IgD-negative memory B cell (primary cell): ENCODE results near the gene CCDC91. TPM values are rescaled to one million over a fixed set of nuclear protein-coding genes. Genes with fewer than 3 reads are reported as not detected.

Source experiments
- H3K27ac Mint-ChIP-seq, 3 donors: one replicate each; pipeline ENCODE4 v1.8.0; 2020 to 2022; ENCODE audit warnings: mild to moderate bottlenecking in 3 of 3, mixed read lengths in 3 of 3, moderate library complexity in 1 of 3
- H3K27me3 Mint-ChIP-seq: one replicate; pipeline ENCODE4 v1.8.0; 2021; ENCODE audit warnings: mixed read lengths
- H3K36me3 Mint-ChIP-seq: one replicate; pipeline ENCODE4 v1.8.0; 2020; ENCODE audit warnings: mild to moderate bottlenecking, mixed read lengths
- H3K4me1 Mint-ChIP-seq, 3 donors: one replicate each; pipeline ENCODE4 v1.8.0; 2020 to 2022; ENCODE audit warnings: mixed read lengths in 3 of 3, mild to moderate bottlenecking in 1 of 3
- H3K4me3 Mint-ChIP-seq, 4 donors: one replicate each; pipeline ENCODE4 v1.8.0; 2020 to 2022; ENCODE audit warnings: mild to moderate bottlenecking in 4 of 4, mixed read lengths in 4 of 4, moderate library complexity in 3 of 4
- H3K9me3 Mint-ChIP-seq, 3 donors: one replicate each; pipeline ENCODE4 v1.8.0; 2020 to 2021; ENCODE audit warnings: mixed read lengths in 3 of 3, mild to moderate bottlenecking in 1 of 3
- polyA plus RNA-seq: library from polyadenylated mRNA; unstranded; fragments of 300-500 nt; fragmentation: Illumina TruSeq; gene quantifications from one replicate; pipeline ENCODE4 v1.2.3, GENCODE V29; 2021

CCDC91 gene
- polyA plus RNA-seq, 1 donor from 2014 or later = 67.5 TPM

- Mint-ChIP-seq H3K36me3 (peaks cover 19% of the 10 kb centered on the region), H3K9me3 (peaks cover 0 to 20% (median 11%) of the 10 kb centered on the region in 3 donors), H3K27ac (peak overlapping the region in 1 of 3 donors; percentile 54), H3K4me1 (peaks cover 0 to 1% (median 0%) of the 10 kb centered on the region in 3 donors), H3K27me3 (no peaks in the 10 kb centered on the region), H3K4me3 (no peak overlapping the region)
Observed at GRCh38 chr12:28268608-28269229, 78.5 kb downstream of the CCDC91 start.

DNA sequence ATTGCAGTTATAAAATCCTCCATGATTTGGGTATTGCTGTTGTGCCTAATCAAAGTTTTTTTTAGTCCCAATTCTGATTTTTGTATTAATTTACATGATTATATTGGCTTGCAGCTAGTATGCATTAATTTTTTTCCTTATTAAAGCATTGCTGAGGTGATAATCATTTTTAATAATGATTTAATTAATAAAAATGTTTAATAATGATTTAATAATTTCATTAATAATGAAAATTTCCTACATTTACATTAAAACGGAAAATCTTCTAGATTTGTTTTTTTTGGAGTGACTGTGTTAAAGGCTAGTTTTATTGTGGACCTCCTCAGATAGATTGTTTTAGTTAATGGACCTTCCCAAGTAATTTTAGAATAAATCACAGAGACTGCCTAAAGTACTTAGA is 79.6 kb downstream of the CCDC91 start:
- Mint-ChIP-seq H3K27me3 (no peaks in the 10 kb centered on the region), H3K27ac (no peak overlapping the region), H3K4me1 (no peaks in the 10 kb centered on the region), H3K9me3 (peaks cover 0 to 20% (median 11%) of the 10 kb centered on the region in 3 donors), H3K4me3 (no peak overlapping the region), H3K36me3 (peaks cover 24% of the 10 kb centered on the region)

- peaks cover 26% of the 10 kb centered on the region for H3K36me3 Mint-ChIP-seq
- no peak overlapping the region for H3K27ac Mint-ChIP-seq
- no peak overlapping the region for H3K4me3 Mint-ChIP-seq
- peaks cover 3 to 6% (median 5%) of the 10 kb centered on the region in 3 donors for H3K4me1 Mint-ChIP-seq
- H3K9me3 Mint-ChIP-seq = peaks cover 0 to 12% (median 6%) of the 10 kb centered on the region in 3 donors
- H3K27me3 Mint-ChIP-seq = no peaks in the 10 kb centered on the region
Observed at GRCh38 chr12:28278499-28278898, 88.2 kb downstream of the CCDC91 start.

GRCh38 chr12:28278960-28279359 is 88.7 kb downstream of the CCDC91 start:
- Mint-ChIP-seq H3K27me3 (no peaks in the 10 kb centered on the region), H3K36me3 (peaks cover 26% of the 10 kb centered on the region), H3K27ac (no peak overlapping the region), H3K9me3 (peaks cover 0 to 12% (median 8%) of the 10 kb centered on the region in 3 donors), H3K4me3 (no peak overlapping the region), H3K4me1 (peaks cover 3 to 6% (median 5%) of the 10 kb centered on the region in 3 donors)

GRCh38 chr12:28286352-28286751 is 96.1 kb downstream of the CCDC91 start:
- Mint-ChIP-seq H3K27ac (no peak overlapping the region), H3K4me1 (peaks cover 4 to 13% (median 10%) of the 10 kb centered on the region in 3 donors), H3K4me3 (no peak overlapping the region), H3K27me3 (no peaks in the 10 kb centered on the region), H3K9me3 (peaks cover 14 to 43% (median 15%) of the 10 kb centered on the region in 3 donors), H3K36me3 (peaks cover 41% of the 10 kb centered on the region)

- Mint-ChIP-seq H3K27me3 (peaks cover 2% of the 10 kb centered on the region), H3K4me3 (peak overlapping the region in 2 of 4 donors; percentile 23 to 50), H3K4me1 (peaks cover 11 to 23% (median 17%) of the 10 kb centered on the region in 3 donors), H3K27ac (no peak overlapping the region), H3K9me3 (peaks cover 6 to 32% (median 15%) of the 10 kb centered on the region in 3 donors), H3K36me3 (peaks cover 42% of the 10 kb centered on the region)
Observed at GRCh38 chr12:28290262-28290661, 100.0 kb downstream of the CCDC91 start.

DNA sequence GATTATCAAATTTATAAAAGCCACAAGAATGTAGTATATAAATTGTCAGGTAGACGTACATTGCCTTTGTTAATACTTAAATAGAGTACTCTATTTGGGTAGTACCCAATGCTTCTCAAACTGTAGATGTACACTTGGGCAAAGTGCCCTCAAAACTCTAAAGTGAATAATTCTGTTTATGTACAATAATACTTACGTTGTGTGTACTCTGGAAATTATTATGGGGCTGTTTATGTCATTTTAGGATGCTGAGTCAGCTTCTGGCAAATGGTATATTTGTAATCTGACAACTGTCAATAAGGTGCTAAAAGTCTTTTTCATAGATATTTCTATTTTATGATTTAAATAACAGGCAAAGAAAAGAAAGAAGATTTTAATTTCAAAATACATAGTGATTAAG is 102.4 kb downstream of the CCDC91 start:
- Mint-ChIP-seq H3K4me1 (peaks cover 9 to 21% (median 10%) of the 10 kb centered on the region in 3 donors), H3K36me3 (peaks cover 33% of the 10 kb centered on the region), H3K4me3 (no peak overlapping the region), H3K27ac (no peak overlapping the region), H3K27me3 (peaks cover 2% of the 10 kb centered on the region), H3K9me3 (peaks cover 6 to 22% (median 15%) of the 10 kb centered on the region in 3 donors)

DNA sequence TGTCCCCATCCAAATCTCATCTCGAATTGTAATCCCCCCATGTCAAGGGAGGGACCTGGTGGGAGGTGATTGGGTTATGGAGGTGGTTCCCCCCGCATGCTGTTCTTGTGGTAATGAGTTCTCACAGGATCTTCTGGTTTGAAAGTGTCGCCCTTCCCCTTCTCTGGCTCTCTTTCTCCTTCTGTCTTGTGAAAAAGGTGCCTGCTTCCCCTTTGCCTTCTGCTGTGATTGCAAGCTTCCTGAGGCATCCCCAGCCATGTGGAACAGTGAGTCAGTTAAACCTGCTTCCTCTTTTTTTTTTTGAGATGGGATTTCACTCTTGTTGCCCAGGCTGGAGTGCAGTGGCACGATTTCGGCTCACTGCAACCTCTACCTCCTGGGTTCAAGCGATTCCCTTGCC is 104.0 kb downstream of the CCDC91 start:
- peaks cover 19% of the 10 kb centered on the region for H3K36me3 Mint-ChIP-seq

GRCh38 chr12:28296287-28296686 is 106.0 kb downstream of the CCDC91 start:
- H3K27me3 Mint-ChIP-seq = peaks cover 2% of the 10 kb centered on the region
- no peaks in the 10 kb centered on the region for H3K9me3 Mint-ChIP-seq
- H3K4me3 Mint-ChIP-seq = no peak overlapping the region
- H3K4me1 Mint-ChIP-seq = peaks cover 7 to 21% (median 13%) of the 10 kb centered on the region in 3 donors
- H3K36me3 Mint-ChIP-seq = peaks cover 15% of the 10 kb centered on the region
- no peak overlapping the region for H3K27ac Mint-ChIP-seq

More for the DNA sequence above, 104.0 kb downstream of the CCDC91 start:
- Mint-ChIP-seq H3K27ac (no peak overlapping the region), H3K9me3 (peaks cover 3 to 9% (median 9%) of the 10 kb centered on the region in 3 donors), H3K4me1 (peaks cover 7 to 18% (median 11%) of the 10 kb centered on the region in 3 donors), H3K4me3 (peak overlapping the region in 1 of 4 donors; percentile 8), H3K27me3 (peaks cover 2% of the 10 kb centered on the region)

DNA sequence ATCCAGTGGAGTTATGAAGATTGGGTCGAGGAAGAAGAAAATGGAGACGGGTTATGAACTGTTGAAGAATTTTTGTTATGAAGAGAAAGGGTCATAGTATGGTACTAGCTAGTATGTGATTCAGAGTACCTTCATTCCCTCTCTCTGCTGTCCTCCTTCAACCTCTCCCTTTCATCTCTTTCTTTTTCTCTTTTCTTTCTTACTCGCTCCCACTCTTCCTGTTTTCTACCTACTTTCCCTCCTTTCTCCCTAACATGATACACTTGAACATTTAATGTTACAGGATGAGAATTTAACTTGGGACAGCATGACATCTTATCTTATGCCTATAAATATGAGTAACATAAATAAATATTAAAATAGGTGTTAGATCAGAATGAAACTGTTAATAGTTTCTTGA is 112.9 kb downstream of the CCDC91 start:
- Mint-ChIP-seq H3K27ac (no peak overlapping the region), H3K4me3 (no peak overlapping the region), H3K4me1 (peaks cover 0 to 8% (median 6%) of the 10 kb centered on the region in 3 donors), H3K36me3 (peaks cover 11% of the 10 kb centered on the region), H3K27me3 (no peaks in the 10 kb centered on the region), H3K9me3 (no peaks in the 10 kb centered on the region)

DNA sequence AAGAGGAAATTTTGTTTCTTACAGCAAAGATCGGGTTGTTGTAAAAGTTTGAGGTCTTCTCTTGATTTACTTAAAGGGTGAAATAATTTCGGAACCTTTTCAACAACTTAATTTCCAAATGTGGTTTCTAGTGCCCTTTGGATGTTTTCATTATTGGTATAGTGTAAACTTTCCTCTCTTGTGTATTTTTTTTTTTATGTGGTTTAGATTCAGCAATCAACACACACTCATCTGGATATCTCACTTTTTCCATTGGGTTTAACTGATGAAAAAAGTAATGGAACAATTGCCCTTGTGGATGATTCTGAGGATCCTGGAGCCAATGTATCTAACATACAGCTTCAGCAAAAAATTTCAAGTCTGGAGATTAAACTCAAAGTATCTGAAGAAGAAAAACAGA is 116.3 kb downstream of the CCDC91 start:
- Mint-ChIP-seq H3K27me3 (no peaks in the 10 kb centered on the region), H3K4me3 (no peak overlapping the region), H3K9me3 (peaks cover 0 to 3% (median 0%) of the 10 kb centered on the region in 3 donors), H3K36me3 (peaks cover 30% of the 10 kb centered on the region), H3K27ac (no peak overlapping the region), H3K4me1 (no peaks in the 10 kb centered on the region)

GRCh38 chr12:28308891-28309290 is 118.6 kb downstream of the CCDC91 start:
- Mint-ChIP-seq H3K4me3 (no peak overlapping the region), H3K9me3 (peaks cover 0 to 3% (median 0%) of the 10 kb centered on the region in 3 donors), H3K27me3 (no peaks in the 10 kb centered on the region), H3K27ac (no peak overlapping the region), H3K36me3 (peaks cover 39% of the 10 kb centered on the region), H3K4me1 (no peaks in the 10 kb centered on the region)

- peaks cover 0 to 8% (median 4%) of the 10 kb centered on the region in 3 donors for H3K9me3 Mint-ChIP-seq
- H3K27me3 Mint-ChIP-seq = no peaks in the 10 kb centered on the region
- H3K4me1 Mint-ChIP-seq = peaks cover 0 to 1% (median 0%) of the 10 kb centered on the region in 3 donors
- no peak overlapping the region for H3K27ac Mint-ChIP-seq
- no peak overlapping the region for H3K4me3 Mint-ChIP-seq
- peaks cover 49% of the 10 kb centered on the region for H3K36me3 Mint-ChIP-seq
Observed at GRCh38 chr12:28313631-28314030, 123.4 kb downstream of the CCDC91 start.

DNA sequence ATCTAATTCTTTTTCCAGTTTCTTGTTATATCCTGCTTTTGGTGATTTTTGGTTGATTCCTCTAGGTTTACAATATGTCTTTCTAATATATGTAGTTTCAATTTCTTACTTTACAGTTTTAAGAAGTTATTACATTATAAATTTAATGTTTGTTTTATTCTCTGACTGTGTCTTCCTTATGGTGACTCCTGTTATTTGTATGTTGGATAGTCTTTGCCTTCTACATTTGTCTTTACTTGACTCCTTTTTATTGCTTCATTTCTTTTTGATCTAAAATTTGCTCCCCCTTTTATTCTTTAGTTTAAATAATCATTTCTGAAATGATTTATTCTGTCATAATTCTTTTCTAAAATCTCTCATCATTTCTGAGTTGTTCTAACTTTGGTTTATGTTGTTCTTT is 125.8 kb downstream of the CCDC91 start:
- H3K4me1 Mint-ChIP-seq = peaks cover 0 to 1% (median 0%) of the 10 kb centered on the region in 3 donors
- H3K4me3 Mint-ChIP-seq = no peak overlapping the region
- H3K36me3 Mint-ChIP-seq = peaks cover 43% of the 10 kb centered on the region
- H3K27me3 Mint-ChIP-seq = no peaks in the 10 kb centered on the region
- no peak overlapping the region for H3K27ac Mint-ChIP-seq
- peaks cover 0 to 6% (median 4%) of the 10 kb centered on the region in 3 donors for H3K9me3 Mint-ChIP-seq

DNA sequence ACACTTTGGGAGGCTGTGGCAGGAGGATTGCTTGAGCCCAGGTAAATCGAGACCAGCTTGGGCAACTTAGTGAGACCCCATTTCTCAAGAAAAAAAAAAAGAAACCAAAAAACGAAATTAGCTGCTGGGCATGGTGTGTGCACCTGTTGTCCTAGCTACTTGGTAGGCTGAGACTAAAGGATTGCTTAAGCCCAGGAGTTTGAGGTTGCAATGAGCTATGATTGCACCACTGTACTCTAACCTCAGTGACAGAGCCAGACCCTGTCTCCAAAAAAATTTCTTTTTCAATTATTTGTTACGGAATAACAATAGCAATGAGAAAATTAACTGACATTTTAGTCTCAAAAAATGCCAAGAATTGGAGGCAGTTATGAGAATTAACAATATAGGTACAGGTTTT is 128.0 kb downstream of the CCDC91 start:
- Mint-ChIP-seq H3K27ac (no peak overlapping the region), H3K4me1 (peaks cover 0 to 1% (median 0%) of the 10 kb centered on the region in 3 donors), H3K4me3 (no peak overlapping the region), H3K36me3 (peaks cover 36% of the 10 kb centered on the region), H3K27me3 (no peaks in the 10 kb centered on the region), H3K9me3 (peaks cover 0 to 4% (median 4%) of the 10 kb centered on the region in 3 donors)

DNA sequence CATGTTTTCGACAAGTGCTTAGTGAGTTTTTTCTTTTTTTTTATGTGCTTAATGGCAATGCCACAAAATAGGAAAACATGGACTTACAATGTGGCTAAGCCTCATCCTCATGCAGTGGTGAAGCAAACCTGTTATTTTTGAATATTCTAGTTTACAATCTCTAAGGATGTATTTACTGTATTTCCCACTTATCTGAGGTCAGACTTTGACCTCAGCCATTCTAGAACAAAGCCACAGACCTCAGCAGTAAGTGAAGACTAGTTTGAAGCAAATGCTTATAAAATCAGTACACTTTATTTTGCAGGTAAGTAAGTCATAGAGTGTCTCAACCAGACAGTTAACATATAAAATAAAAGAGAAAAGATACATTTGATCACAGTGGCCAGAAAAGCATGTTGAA is 130.1 kb downstream of the CCDC91 start:
- peaks cover 0 to 1% (median 0%) of the 10 kb centered on the region in 3 donors for H3K4me1 Mint-ChIP-seq
- H3K36me3 Mint-ChIP-seq = peaks cover 24% of the 10 kb centered on the region
- H3K27me3 Mint-ChIP-seq = no peaks in the 10 kb centered on the region

More for the DNA sequence above, 130.1 kb downstream of the CCDC91 start:
- no peak overlapping the region for H3K27ac Mint-ChIP-seq
- peaks cover 0 to 4% (median 2%) of the 10 kb centered on the region in 3 donors for H3K9me3 Mint-ChIP-seq
- no peak overlapping the region for H3K4me3 Mint-ChIP-seq
